ENCODE data around the gene BBC3.

Gene BBC3

DNA sequence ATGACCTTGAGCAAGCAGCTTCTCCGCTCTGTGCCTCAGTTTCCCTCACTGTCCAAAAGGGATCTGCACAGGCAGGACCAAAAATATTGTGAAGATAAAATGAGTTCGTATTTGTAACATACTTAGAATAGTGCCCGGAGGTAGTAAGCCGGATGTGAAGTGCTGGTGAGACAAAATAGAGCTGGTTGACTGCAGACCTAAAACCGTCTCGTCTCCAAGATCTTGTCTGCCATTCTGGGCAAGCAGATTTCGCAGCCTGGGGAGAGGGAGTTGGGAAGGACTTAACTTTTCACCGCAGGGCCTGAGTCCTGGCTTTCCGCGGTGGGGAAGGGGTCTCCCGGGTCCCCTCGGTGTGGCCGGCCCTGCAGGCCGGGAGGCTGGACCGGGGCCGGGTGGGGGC is 8.2 kb upstream of the BBC3 start:
- DNase-seq (ENCODE audit: insufficient read length, low spot score) (no peak), FAIRE-seq (no peak)
- TF ChIP-seq CTCF (IDR thresholded peaks at IDR 0.05; ENCODE audit: insufficient read depth, missing control alignments), result no peak

GRCh38 chr19:47236072-47236675 is 5.2 kb upstream of the BBC3 start:
- no peak for TF ChIP-seq CTCF (IDR thresholded peaks at IDR 0.05; ENCODE audit: insufficient read depth, missing control alignments)
- DNase-seq (ENCODE audit: insufficient read length, low spot score) (no peak), FAIRE-seq (no peak)

GRCh38 chr19:47232422-47233211 is 1.6 kb upstream of the BBC3 start:
- no peak for TF ChIP-seq CTCF (IDR thresholded peaks at IDR 0.05; ENCODE audit: insufficient read depth, missing control alignments)
- FAIRE-seq (no peak), DNase-seq (ENCODE audit: insufficient read length, low spot score) (no peak)

GRCh38 chr19:47231215-47232054 is 436 bp upstream of the BBC3 start:
- FAIRE-seq, result no peak
- no peak for TF ChIP-seq CTCF (IDR thresholded peaks at IDR 0.05; ENCODE audit: insufficient read depth, missing control alignments)

DNA sequence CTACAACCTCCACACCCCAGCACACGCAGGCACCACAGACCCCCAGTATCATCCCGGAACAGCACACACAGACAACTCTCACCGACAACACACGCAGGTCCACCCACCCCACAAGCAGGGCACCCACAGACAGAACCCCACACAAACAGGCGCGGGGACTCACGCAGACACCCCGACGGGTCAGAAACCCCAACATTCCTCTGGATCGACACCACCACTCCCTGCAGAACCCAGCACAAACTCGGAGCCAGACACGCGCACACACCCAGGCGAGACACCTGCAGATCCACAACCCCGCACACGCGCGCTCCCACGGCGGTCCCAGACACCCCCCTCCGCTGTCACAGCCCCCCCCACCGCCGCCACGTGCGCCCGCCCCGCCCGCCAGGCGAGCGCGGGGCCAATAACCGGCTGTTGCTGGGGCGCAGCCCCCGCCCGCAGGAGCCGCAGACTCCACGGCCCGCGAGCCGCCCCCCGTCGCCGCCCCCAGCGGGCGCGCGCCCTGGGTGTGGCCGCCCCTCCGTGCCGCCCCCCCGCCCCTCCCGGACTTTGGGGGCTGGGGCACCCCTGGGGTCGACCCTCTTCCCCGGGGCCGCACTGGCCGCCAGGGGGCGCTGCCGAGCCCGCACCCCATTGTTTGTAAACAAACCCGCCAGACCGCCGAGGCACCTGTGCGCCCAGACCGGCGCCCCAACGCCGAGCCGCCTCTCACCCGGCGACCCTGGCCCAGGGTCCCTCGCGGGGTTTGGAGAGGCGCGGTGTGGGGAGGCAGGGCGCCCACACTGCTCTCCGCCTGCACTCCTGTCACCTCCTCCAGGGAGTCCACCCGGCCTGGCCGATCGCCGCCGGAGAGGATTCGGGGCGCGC is 712 bp downstream of the BBC3 start:
- DNase-seq (ENCODE audit: insufficient read length, low spot score) (no peak), FAIRE-seq (no peak)
- peak; percentile 57 for TF ChIP-seq CTCF (IDR thresholded peaks at IDR 0.05; ENCODE audit: insufficient read depth, missing control alignments)

More at GRCh38 chr19:47231215-47232054, 436 bp upstream of the BBC3 start:
- DNase-seq (ENCODE audit: insufficient read length, low spot score), result peak; percentile 65

DNA sequence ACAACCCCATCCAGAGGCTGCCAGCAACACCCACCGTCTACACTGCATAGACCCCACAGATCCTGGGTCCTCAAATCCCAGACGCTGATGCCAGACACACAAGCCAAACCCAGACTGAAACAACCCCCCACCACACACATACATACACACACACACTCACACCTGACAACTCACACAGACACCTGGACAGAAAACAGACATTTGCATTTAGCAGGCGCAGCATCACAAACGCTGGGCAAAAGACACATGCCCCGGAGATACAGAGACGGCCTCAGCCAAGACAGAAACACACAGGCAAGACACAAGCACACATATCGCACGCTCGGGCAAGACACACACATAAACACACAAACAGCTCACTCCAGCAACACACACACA is 1.3 kb downstream of the BBC3 start:
- no peak for TF ChIP-seq CTCF (IDR thresholded peaks at IDR 0.05; ENCODE audit: insufficient read depth, missing control alignments)
- FAIRE-seq, result no peak
- DNase-seq (ENCODE audit: insufficient read length, low spot score), result no peak
